Measurements from ENCODE around the gene CFAP74. TPM values are rescaled to one million over a fixed set of nuclear protein-coding genes. Genes with fewer than 3 reads are reported as not detected.

The CFAP74 gene
- total RNA-seq, 1 donor from 2014 or later = 0.12 TPM

- Mint-ChIP-seq H3K4me3 (no peak overlapping the region), H3K9me3 (no peaks in the 10 kb centered on the region), H3K4me1 (no peaks in the 10 kb centered on the region), H3K27ac (ENCODE audit: unreplicated experiment) (no peak overlapping the region), H3K36me3 (ENCODE audit: low read depth) (no peaks in the 10 kb centered on the region), H3K27me3 (ENCODE audit: low read depth) (no peaks in the 10 kb centered on the region)
- no peak for TF ChIP-seq CTCF (conservative IDR thresholded peaks at IDR 0.05)
- no peak for DNase-seq (ENCODE audit: low read depth, low spot score)
Measured at GRCh38 chr1:1926346-1926811, 77.2 kb downstream of the CFAP74 start.

- Mint-ChIP-seq H3K27ac (ENCODE audit: unreplicated experiment) (no peak overlapping the region), H3K36me3 (ENCODE audit: low read depth) (no peaks in the 10 kb centered on the region), H3K27me3 (ENCODE audit: low read depth) (no peaks in the 10 kb centered on the region), H3K4me3 (no peak overlapping the region), H3K9me3 (no peaks in the 10 kb centered on the region), H3K4me1 (no peaks in the 10 kb centered on the region)
- DNase-seq (ENCODE audit: low read depth, low spot score) = no peak
- no peak for TF ChIP-seq CTCF (conservative IDR thresholded peaks at IDR 0.05)
Measured at GRCh38 chr1:1925437-1926345, 77.9 kb downstream of the CFAP74 start.

- Mint-ChIP-seq H3K4me1 (no peaks in the 10 kb centered on the region), H3K27me3 (ENCODE audit: low read depth) (no peaks in the 10 kb centered on the region), H3K9me3 (no peaks in the 10 kb centered on the region), H3K4me3 (no peak overlapping the region), H3K36me3 (ENCODE audit: low read depth) (no peaks in the 10 kb centered on the region), H3K27ac (ENCODE audit: unreplicated experiment) (no peak overlapping the region)
- no peak for DNase-seq (ENCODE audit: low read depth, low spot score)
- TF ChIP-seq CTCF (conservative IDR thresholded peaks at IDR 0.05) = no peak
Measured at GRCh38 chr1:1924849-1925248, 78.7 kb downstream of the CFAP74 start.

GRCh38 chr1:1924386-1924785 lies 79.2 kb downstream of the CFAP74 start:
- Mint-ChIP-seq H3K36me3 (ENCODE audit: low read depth) (no peaks in the 10 kb centered on the region), H3K4me1 (peaks cover 2% of the 10 kb centered on the region), H3K27ac (ENCODE audit: unreplicated experiment) (no peak overlapping the region), H3K9me3 (no peaks in the 10 kb centered on the region), H3K27me3 (ENCODE audit: low read depth) (no peaks in the 10 kb centered on the region), H3K4me3 (no peak overlapping the region)
- no peak for DNase-seq (ENCODE audit: low read depth, low spot score)
- no peak for TF ChIP-seq CTCF (conservative IDR thresholded peaks at IDR 0.05)

GRCh38 chr1:1922956-1923833 lies 80.4 kb downstream of the CFAP74 start:
- Mint-ChIP-seq H3K36me3 (ENCODE audit: low read depth) (no peaks in the 10 kb centered on the region), H3K27ac (ENCODE audit: unreplicated experiment) (no peak overlapping the region), H3K4me1 (peaks cover 4% of the 10 kb centered on the region), H3K27me3 (ENCODE audit: low read depth) (no peaks in the 10 kb centered on the region), H3K4me3 (no peak overlapping the region), H3K9me3 (no peaks in the 10 kb centered on the region)
- no peak for TF ChIP-seq CTCF (conservative IDR thresholded peaks at IDR 0.05)
- no peak for DNase-seq (ENCODE audit: low read depth, low spot score)
